IgD-negative memory B cell (primary cell): Measurements from ENCODE around the gene ZNF497. TPM values are rescaled to one million over a fixed set of nuclear protein-coding genes. Genes with fewer than 3 reads are reported as not detected.
A peak's percentile ranks its signal among the peaks of the same experiment; 100 is the strongest.
"Not testable (repeated sequence)": the region's sequence is repeated elsewhere in the genome, so short reads cannot be mapped to it uniquely, and the experiment has no call there.

Experiments
- H3K27ac Mint-ChIP-seq, 3 donors: one replicate each; pipeline ENCODE4 v1.8.0; 2020 to 2022; ENCODE audit warnings: mild to moderate bottlenecking in 3 of 3, mixed read lengths in 3 of 3, moderate library complexity in 1 of 3
- H3K27me3 Mint-ChIP-seq: one replicate; pipeline ENCODE4 v1.8.0; 2021; ENCODE audit warnings: mixed read lengths
- H3K36me3 Mint-ChIP-seq: one replicate; pipeline ENCODE4 v1.8.0; 2020; ENCODE audit warnings: mild to moderate bottlenecking, mixed read lengths
- H3K4me1 Mint-ChIP-seq, 3 donors: one replicate each; pipeline ENCODE4 v1.8.0; 2020 to 2022; ENCODE audit warnings: mixed read lengths in 3 of 3, mild to moderate bottlenecking in 1 of 3
- H3K4me3 Mint-ChIP-seq, 4 donors: one replicate each; pipeline ENCODE4 v1.8.0; 2020 to 2022; ENCODE audit warnings: mild to moderate bottlenecking in 4 of 4, mixed read lengths in 4 of 4, moderate library complexity in 3 of 4
- H3K9me3 Mint-ChIP-seq, 3 donors: one replicate each; pipeline ENCODE4 v1.8.0; 2020 to 2021; ENCODE audit warnings: mixed read lengths in 3 of 3, mild to moderate bottlenecking in 1 of 3
- polyA plus RNA-seq: library from polyadenylated mRNA; unstranded; fragments of 300-500 nt; fragmentation: Illumina TruSeq; gene quantifications from one replicate; pipeline ENCODE4 v1.2.3, GENCODE V29; 2021

ZNF497 gene
- polyA plus RNA-seq, 1 donor from 2014 or later, result 2.1 TPM

GRCh38 chr19:58351558-58351878, 11.0 kb downstream of the ZNF497 start:
- peaks cover 2% of the 10 kb centered on the region for H3K27me3 Mint-ChIP-seq
- peaks cover 10 to 17% (median 11%) of the 10 kb centered on the region in 3 donors for H3K4me1 Mint-ChIP-seq
- peaks cover 0 to 2% (median 0%) of the 10 kb centered on the region in 3 donors for H3K9me3 Mint-ChIP-seq
- H3K27ac Mint-ChIP-seq, result no peak overlapping the region
- peaks cover 3% of the 10 kb centered on the region for H3K36me3 Mint-ChIP-seq
- H3K4me3 Mint-ChIP-seq, result peak overlapping the region in 1 of 4 donors; percentile 60

- Mint-ChIP-seq H3K27me3 (peaks cover 2% of the 10 kb centered on the region), H3K4me3 (peak overlapping the region; percentile 27 to 60 (median 44)), H3K4me1 (peaks cover 10 to 18% (median 11%) of the 10 kb centered on the region in 3 donors), H3K9me3 (peaks cover 0 to 2% (median 0%) of the 10 kb centered on the region in 3 donors), H3K27ac (no peak overlapping the region), H3K36me3 (peaks cover 3% of the 10 kb centered on the region)
These were observed 11.5 kb downstream of the ZNF497 start for GRCh38 chr19:58350871-58351557.

- H3K9me3 Mint-ChIP-seq, result peaks cover 0 to 2% (median 0%) of the 10 kb centered on the region in 3 donors
- H3K27me3 Mint-ChIP-seq, result no peaks in the 10 kb centered on the region
- H3K36me3 Mint-ChIP-seq, result peaks cover 3% of the 10 kb centered on the region
- H3K27ac Mint-ChIP-seq, result peak overlapping the region in 2 of 3 donors; percentile 45 to 53
- H3K4me1 Mint-ChIP-seq, result peaks cover 11 to 20% (median 15%) of the 10 kb centered on the region in 3 donors
- H3K4me3 Mint-ChIP-seq, result peak overlapping the region in 3 of 4 donors; percentile 59 to 63 (median 60)
These were observed 12.3 kb downstream of the ZNF497 start for GRCh38 chr19:58350001-58350861.

- Mint-ChIP-seq H3K27me3 (no peaks in the 10 kb centered on the region), H3K36me3 (peaks cover 3% of the 10 kb centered on the region), H3K27ac (peak overlapping the region in 2 of 3 donors; percentile 45 to 53), H3K4me3 (peak overlapping the region in 3 of 4 donors; percentile 50 to 89 (median 59)), H3K4me1 (peaks cover 11 to 20% (median 15%) of the 10 kb centered on the region in 3 donors), H3K9me3 (peaks cover 0 to 2% (median 0%) of the 10 kb centered on the region in 3 donors)
These were observed 13.0 kb downstream of the ZNF497 start for GRCh38 chr19:58349590-58349989.

GRCh38 chr19:58348080-58348479, 14.5 kb downstream of the ZNF497 start:
- Mint-ChIP-seq H3K4me3 (peak overlapping the region; percentile 88 to 99 (median 92)), H3K27ac (peak overlapping the region; percentile 59 to 88 (median 88)), H3K4me1 (peaks cover 11 to 20% (median 15%) of the 10 kb centered on the region in 3 donors)
- not testable (repeated sequence) for H3K9me3 Mint-ChIP-seq, H3K27me3 Mint-ChIP-seq, H3K36me3 Mint-ChIP-seq

GRCh38 chr19:58346961-58347929, 15.3 kb downstream of the ZNF497 start:
- peaks cover 3% of the 10 kb centered on the region for H3K36me3 Mint-ChIP-seq
- peak overlapping the region; percentile 59 to 88 (median 88) for H3K27ac Mint-ChIP-seq

GRCh38 chr19:58345558-58345957, 17.0 kb downstream of the ZNF497 start:
- peak overlapping the region in 3 of 4 donors; percentile 65 to 89 (median 82) for H3K4me3 Mint-ChIP-seq
- H3K36me3 Mint-ChIP-seq, result peaks cover 10% of the 10 kb centered on the region
- H3K4me1 Mint-ChIP-seq, result peaks cover 13 to 22% (median 19%) of the 10 kb centered on the region in 3 donors
- peaks cover 0 to 2% (median 0%) of the 10 kb centered on the region in 3 donors for H3K9me3 Mint-ChIP-seq
- peak overlapping the region in 1 of 3 donors; percentile 69 for H3K27ac Mint-ChIP-seq
- no peaks in the 10 kb centered on the region for H3K27me3 Mint-ChIP-seq

More at GRCh38 chr19:58346961-58347929, 15.3 kb downstream of the ZNF497 start:
- Mint-ChIP-seq H3K27me3 (no peaks in the 10 kb centered on the region), H3K9me3 (peaks cover 0 to 2% (median 0%) of the 10 kb centered on the region in 3 donors), H3K4me3 (peak overlapping the region; percentile 88 to 99 (median 92)), H3K4me1 (peaks cover 11 to 20% (median 17%) of the 10 kb centered on the region in 3 donors)

- Mint-ChIP-seq H3K4me1 (peaks cover 2 to 4% (median 2%) of the 10 kb centered on the region in 3 donors), H3K4me3 (no peak overlapping the region), H3K9me3 (peaks cover 0 to 2% (median 0%) of the 10 kb centered on the region in 3 donors), H3K27me3 (no peaks in the 10 kb centered on the region), H3K27ac (no peak overlapping the region), H3K36me3 (peaks cover 23% of the 10 kb centered on the region)
These were observed 23.6 kb downstream of the ZNF497 start for GRCh38 chr19:58338825-58339558.

GRCh38 chr19:58338336-58338735, 24.2 kb downstream of the ZNF497 start:
- Mint-ChIP-seq H3K27ac (peak overlapping the region in 1 of 3 donors; percentile 57), H3K4me1 (peaks cover 2 to 4% (median 2%) of the 10 kb centered on the region in 3 donors), H3K9me3 (peaks cover 0 to 2% (median 0%) of the 10 kb centered on the region in 3 donors), H3K27me3 (no peaks in the 10 kb centered on the region), H3K4me3 (no peak overlapping the region), H3K36me3 (peaks cover 23% of the 10 kb centered on the region)

GRCh38 chr19:58336820-58337219, 25.7 kb downstream of the ZNF497 start:
- H3K4me3 Mint-ChIP-seq, result no peak overlapping the region
- H3K9me3 Mint-ChIP-seq, result peaks cover 0 to 2% (median 0%) of the 10 kb centered on the region in 3 donors
- no peaks in the 10 kb centered on the region for H3K27me3 Mint-ChIP-seq
- H3K36me3 Mint-ChIP-seq, result peaks cover 29% of the 10 kb centered on the region
- H3K4me1 Mint-ChIP-seq, result peaks cover 0 to 5% (median 2%) of the 10 kb centered on the region in 3 donors
- H3K27ac Mint-ChIP-seq, result peak overlapping the region in 1 of 3 donors; percentile 23

- Mint-ChIP-seq H3K4me3 (peak overlapping the region in 1 of 4 donors; percentile 78), H3K27ac (no peak overlapping the region), H3K27me3 (no peaks in the 10 kb centered on the region), H3K36me3 (peaks cover 26% of the 10 kb centered on the region), H3K9me3 (peaks cover 0 to 2% (median 0%) of the 10 kb centered on the region in 3 donors), H3K4me1 (peaks cover 0 to 5% (median 2%) of the 10 kb centered on the region in 3 donors)
These were observed 26.3 kb downstream of the ZNF497 start for GRCh38 chr19:58336216-58336615.

GRCh38 chr19:58335630-58336029, 26.9 kb downstream of the ZNF497 start:
- no peaks in the 10 kb centered on the region for H3K27me3 Mint-ChIP-seq
- H3K4me3 Mint-ChIP-seq, result no peak overlapping the region
- peaks cover 24% of the 10 kb centered on the region for H3K36me3 Mint-ChIP-seq
- peaks cover 0 to 2% (median 0%) of the 10 kb centered on the region in 3 donors for H3K9me3 Mint-ChIP-seq
- no peak overlapping the region for H3K27ac Mint-ChIP-seq
- H3K4me1 Mint-ChIP-seq, result peaks cover 0 to 4% (median 2%) of the 10 kb centered on the region in 3 donors

- peaks cover 22% of the 10 kb centered on the region for H3K36me3 Mint-ChIP-seq
- peak overlapping the region in 1 of 3 donors; percentile 45 for H3K27ac Mint-ChIP-seq
- H3K4me3 Mint-ChIP-seq, result no peak overlapping the region
- H3K9me3 Mint-ChIP-seq, result peaks cover 0 to 1% (median 0%) of the 10 kb centered on the region in 3 donors
- H3K4me1 Mint-ChIP-seq, result peaks cover 0 to 5% (median 3%) of the 10 kb centered on the region in 3 donors
- H3K27me3 Mint-ChIP-seq, result no peaks in the 10 kb centered on the region
These were observed 27.8 kb downstream of the ZNF497 start for GRCh38 chr19:58334691-58335249.
